GM13977 (cell line): ENCODE results near the gene KAZN.

ENCODE experiments used
- DNase-seq: peaks from one replicate; pipeline ENCODE4 v3.0.0; 2012; ENCODE audit warnings: low spot score
- in situ Hi-C: fragments of 300-500 bp; cut with MboI; formaldehyde crosslinking; loops from one replicate; pipeline ENCODE4 v1.12.0; 2022; ENCODE audit warnings: low sequenced_read_pairs, low pct_unique_long_range_greater_than_20kb, mixed read lengths, inconsistent platforms; ENCODE audit not compliant: unreplicated experiment
- TF ChIP-seq, protein P1 (sequence below): IDR thresholded peaks from 2 replicates; pipeline ENCODE4 v1.5.1; 2012; ENCODE audit warnings: mild to moderate bottlenecking, control low read depth; ENCODE audit not compliant: insufficient read depth; ENCODE audit errors: extremely low read depth, missing control alignments

The KAZN gene

DNA sequence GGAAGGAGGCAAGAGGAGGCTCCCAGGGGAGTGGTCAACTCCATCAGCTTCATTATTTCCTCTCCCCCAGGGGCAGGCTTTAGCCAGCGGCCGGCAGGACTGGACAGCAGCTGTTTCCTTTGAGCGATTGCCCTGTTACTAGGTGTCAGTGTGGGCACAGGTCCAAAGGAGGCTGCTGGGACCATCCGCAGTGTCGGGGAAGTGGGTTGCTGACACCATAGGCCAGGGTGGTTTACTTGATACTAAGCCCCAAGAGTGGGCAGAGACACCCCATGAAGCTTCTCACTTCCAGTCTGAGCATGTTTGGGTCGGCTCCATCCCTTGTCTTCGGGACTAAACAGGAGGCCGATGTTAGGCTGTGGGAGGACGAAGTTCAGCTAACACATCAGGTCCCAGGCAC, 63.6 kb downstream of the KAZN start:
- DNase-seq: no peak
- in situ Hi-C loops: no loop called here
- TF ChIP-seq, protein P1, sequence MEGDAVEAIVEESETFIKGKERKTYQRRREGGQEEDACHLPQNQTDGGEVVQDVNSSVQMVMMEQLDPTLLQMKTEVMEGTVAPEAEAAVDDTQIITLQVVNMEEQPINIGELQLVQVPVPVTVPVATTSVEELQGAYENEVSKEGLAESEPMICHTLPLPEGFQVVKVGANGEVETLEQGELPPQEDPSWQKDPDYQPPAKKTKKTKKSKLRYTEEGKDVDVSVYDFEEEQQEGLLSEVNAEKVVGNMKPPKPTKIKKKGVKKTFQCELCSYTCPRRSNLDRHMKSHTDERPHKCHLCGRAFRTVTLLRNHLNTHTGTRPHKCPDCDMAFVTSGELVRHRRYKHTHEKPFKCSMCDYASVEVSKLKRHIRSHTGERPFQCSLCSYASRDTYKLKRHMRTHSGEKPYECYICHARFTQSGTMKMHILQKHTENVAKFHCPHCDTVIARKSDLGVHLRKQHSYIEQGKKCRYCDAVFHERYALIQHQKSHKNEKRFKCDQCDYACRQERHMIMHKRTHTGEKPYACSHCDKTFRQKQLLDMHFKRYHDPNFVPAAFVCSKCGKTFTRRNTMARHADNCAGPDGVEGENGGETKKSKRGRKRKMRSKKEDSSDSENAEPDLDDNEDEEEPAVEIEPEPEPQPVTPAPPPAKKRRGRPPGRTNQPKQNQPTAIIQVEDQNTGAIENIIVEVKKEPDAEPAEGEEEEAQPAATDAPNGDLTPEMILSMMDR: no peak

DNA sequence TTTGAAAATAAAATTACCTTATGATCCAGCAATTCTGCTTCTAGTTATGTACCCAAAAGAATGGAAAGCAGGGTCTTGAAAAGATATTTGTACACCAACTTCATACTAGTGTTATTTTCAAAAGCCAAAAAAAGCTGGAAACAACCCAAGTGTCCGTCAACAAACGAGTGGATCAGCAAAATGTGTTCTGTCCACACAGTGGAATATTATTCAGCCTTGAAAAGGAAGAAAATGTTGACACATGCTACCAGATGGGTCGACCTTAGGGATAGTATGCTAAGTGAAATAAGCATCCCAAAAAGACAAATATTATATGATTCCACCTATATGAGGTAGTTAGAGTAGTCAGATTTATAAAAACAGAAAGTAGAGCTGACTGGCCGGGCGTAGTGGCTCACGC, 65.3 kb downstream of the KAZN start:
- in situ Hi-C loops: no loop called here
- DNase-seq: no peak
- TF ChIP-seq, protein P1: no peak

DNA sequence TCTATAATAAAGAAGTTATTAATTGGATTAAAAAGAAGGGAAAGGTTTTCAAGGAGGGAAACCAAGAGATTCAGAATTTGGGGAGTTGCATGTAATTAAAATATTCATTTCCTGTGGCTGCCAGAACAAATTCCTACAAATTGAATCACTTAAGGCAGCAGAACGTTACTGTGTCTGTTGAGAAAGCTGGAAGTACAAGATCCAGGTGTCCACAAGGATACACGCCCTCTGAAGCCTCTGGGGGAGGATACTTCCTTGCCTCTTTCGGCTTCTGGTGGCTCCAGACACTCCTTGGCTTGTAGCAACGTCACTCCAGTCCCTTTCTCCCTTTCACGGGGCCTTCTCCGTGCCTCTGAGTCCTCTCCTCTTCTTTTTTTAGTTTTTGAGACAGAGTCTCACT, 67.9 kb downstream of the KAZN start:
- TF ChIP-seq, protein P1: no peak
- in situ Hi-C loops: no loop called here
- no peak for DNase-seq

DNA sequence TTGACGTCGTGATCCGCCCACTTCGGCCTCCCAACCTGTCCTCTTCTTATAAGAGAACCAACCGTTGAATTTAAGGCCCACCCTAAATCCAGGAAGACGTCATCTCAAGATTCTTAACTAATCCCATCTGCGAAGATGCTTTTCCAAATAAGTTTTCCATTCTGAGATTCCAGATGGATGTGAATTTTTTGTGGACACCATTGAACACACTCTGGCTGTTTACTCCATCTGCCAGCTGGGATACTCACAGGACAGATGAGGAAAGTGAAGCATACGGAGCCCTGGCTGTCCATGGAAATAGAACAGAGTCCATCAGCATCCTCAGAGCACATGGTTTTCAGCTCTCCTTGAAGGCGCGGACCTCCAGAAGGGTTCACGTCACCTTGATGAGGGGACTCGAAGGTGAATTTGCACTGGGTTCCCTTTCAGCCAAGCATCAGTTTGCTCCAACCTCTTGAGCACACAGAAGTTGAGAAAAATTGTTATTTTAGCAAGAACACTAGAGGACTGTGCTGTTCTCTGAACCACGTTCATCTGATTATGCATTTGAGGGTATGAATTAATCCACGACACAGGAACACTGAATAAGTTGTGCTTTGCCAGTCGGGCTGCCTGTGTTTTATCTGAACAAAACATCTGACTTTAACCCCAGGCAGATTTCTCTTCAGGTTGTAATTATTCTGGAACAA, 68.6 kb downstream of the KAZN start:
- TF ChIP-seq, protein P1: no peak
- in situ Hi-C loops: no loop called here
- no peak for DNase-seq

DNA sequence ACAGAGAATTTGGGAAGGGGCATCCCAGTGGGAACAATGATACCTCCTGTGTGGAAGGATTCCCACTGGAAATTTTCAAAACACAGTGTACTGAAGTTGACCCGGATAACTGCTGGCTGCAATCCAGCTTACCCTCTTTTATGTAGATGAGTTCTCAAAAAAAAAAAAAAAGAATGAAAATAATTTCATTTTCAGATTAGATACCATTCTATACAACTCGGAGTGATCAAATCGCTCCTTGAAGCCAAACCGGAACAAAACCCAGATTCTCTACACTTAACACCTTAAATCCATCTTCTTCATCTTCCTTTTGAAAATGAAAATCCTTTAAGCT, 69.1 kb downstream of the KAZN start:
- DNase-seq: no peak
- in situ Hi-C loops: no loop called here
- TF ChIP-seq, protein P1: no peak

DNA sequence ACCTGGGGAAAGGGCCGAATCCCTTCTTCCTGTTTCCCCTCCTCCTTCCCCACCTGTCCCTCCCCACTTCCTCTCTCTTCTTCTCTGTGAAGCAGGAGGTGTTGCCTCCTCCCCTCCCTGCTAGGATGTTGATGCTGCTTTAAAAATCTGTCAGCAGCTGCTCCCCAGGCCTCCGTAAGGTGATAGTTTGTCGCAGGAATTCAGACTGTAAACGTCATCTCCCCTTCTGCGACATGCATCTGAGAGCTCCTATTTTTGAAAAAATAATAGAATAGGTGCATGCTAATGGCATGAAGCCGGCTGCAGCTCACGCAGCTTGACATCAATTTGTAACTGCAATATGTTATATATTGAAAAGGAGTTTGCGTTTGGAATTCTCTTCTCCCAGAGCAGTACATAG, 70.1 kb downstream of the KAZN start:
- in situ Hi-C loops: no loop called here
- no peak for DNase-seq
- TF ChIP-seq, protein P1: no peak
